LoVo (cell line): ENCODE measurements around the gene TEF.
A peak's percentile ranks its signal among the peaks of the same experiment; 100 is the strongest.

Experiments
- DNase-seq: peaks from one replicate; pipeline ENCODE4 v3.0.0-alpha.2; 2016; ENCODE audit warnings: low spot score

TEF gene

GRCh38 chr22:41354979-41355378, 26.8 kb upstream of the TEF start:
- no peak for DNase-seq

DNA sequence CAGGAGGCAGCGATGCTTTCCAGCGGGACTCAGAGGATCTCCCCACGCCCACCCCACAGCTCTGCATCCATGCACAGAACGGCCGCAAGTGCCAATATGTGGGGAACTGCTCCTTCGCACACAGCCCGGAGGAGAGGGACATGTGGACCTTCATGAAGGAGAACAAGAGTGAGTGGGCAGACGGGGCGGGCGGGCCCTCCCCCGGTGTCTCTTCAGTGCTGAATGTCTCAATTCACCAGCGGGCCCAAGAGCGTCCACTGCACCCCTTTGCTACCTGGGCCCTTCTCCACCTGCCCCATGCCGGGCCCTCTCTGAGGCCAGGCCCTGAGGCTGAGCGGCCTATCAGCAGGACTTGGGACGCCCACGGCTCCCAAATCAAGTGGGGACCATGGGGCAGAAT, 25.8 kb upstream of the TEF start:
- DNase-seq = no peak

GRCh38 chr22:41356430-41357028, 25.2 kb upstream of the TEF start:
- no peak for DNase-seq

GRCh38 chr22:41357191-41357590, 24.6 kb upstream of the TEF start:
- no peak for DNase-seq

DNA sequence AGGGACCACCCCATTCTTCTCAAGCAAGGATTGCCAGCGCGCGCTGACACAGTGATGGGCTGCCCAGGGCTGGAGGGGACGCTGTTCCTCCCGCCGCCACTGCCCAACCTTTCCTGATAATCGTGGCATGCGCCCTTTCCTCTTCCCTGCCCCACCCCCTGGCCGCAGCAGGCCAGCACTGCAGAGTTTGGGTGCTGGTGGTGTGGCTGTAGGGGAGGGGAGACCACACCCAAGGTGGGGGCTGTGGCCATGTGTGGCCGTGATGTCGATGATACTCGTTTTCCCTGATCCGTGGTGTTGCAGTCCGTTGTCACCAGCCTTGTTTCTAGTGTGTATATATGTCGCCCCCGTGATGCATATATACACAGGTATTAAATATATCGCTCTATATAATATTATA, 22.8 kb upstream of the TEF start:
- DNase-seq = no peak

GRCh38 chr22:41359376-41359775, 22.4 kb upstream of the TEF start:
- DNase-seq = no peak

DNA sequence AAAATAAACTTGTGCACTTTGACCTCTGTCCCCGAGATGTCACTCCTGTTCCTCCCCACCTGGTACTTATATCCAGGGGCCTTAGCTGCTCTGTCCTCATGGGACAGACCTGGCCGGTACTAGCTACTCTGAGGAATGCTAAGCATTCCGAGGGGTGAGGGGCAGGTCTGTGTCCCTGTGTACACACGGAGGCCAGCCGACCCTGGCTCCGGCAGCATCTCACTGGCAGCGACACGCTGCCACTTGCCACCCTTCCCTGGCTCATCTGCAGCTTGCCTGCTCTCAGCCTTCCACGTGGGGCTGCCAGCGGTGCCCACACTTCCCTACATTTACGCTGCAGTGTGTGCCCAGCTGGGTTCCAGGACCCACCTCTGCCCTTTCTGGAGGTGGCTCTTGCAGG, 21.6 kb upstream of the TEF start:
- no peak for DNase-seq

GRCh38 chr22:41361716-41362310, 19.9 kb upstream of the TEF start:
- no peak for DNase-seq

DNA sequence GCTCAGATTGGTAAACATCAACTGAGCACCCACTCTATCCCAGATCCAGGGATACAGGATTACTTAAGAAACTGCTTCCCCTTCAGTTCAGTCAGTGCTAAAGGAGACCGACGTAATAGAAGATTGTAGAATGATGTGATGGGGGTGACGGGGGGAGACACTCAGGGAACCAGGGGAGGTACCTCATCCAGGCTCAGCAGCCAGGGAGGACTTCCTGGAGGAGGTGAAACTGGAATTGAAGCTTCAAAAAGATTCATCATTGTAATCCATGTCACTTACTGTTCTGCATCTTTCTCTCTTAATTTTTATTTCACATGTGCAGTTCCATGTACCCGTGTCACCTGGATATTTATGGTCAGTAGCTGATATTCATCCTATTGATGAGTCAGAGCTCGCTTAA, 19.1 kb upstream of the TEF start:
- no peak for DNase-seq

DNA sequence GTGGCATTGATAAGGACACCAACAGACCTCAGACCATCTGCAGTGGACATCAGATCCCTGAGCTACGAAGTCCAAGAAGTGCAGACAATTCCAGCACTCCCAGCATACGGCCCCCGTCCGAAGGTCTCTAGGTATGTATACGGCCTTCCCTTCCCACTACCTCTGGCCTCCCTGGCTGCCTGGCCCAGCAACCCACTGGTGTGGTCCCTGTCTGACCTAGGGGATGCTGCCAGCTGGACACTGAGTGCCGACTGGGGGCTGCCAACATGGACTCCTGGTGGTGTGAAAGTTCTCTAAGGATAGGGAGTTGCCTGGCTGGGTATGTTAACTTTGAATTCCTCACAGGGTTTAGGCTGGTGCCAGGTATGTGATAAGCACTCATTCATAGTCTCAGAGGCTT, 17.5 kb upstream of the TEF start:
- no peak for DNase-seq

- DNase-seq = no peak
These were observed 16.8 kb upstream of the TEF start for GRCh38 chr22:41364955-41365354.

DNA sequence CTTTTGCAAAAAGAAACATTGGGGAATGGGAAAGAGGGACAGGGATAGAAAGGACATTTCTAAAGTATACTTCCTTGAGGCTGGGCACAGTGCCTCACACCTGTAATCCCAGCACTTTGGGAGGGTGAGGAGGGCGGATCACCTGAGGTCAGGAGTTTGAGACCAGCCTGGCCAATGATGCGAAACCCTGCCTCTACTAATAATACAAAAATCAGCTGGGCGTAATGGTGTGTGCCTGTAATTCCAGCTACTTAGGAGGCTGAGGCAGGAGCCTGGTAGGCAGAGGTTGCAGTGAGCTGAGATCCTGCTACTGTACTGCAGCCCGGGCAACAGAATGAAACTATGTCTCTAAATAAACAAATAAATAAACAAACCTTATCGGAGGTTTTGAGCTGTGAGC, 16.3 kb upstream of the TEF start:
- DNase-seq = no peak

- no peak for DNase-seq
These were observed 15.3 kb upstream of the TEF start for GRCh38 chr22:41366323-41367029.

- DNase-seq = peak; percentile 90
These were observed 14.6 kb upstream of the TEF start for GRCh38 chr22:41367039-41367679.

DNA sequence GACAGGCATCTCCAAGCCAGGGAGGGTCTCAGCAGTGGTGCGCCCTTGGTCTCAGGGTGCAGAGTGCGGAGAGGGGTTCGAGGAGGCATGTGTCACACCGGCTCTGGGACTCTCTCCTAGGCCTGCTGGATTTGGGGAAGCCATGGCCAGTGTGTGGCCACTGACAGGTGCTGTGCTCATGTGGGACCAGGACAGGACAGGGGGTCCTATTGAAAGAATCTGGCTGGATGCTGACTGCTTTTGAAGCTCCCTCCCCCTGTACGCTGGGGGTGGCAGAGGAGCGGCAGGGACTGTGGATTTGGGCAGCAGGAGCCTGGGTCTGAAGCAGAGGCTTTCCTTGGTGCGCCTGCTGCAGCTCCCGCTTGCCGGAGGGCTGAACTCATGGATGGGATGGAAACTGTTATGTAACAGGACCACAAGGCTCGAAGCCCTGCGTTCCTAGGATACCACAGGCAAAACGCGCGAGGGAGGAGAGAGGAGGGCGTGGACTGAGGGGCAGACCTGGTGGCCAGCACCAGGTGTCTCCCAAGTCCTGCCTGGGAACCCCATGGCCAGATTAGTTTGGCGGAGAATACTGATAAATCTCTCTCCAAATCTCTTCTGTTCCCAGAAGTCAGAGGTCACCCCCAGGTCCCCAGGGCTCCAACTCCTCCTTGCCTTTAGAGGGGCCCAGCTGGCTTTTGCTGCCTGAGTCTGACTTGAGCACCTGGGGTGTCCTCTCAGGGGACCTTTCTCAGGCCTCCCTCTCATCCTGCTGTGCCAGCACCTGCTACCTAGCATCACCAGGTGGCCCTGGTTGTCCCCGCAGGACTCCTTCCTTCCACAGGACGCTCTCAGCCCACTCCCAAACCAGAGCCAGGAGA, 13.8 kb upstream of the TEF start:
- no peak for DNase-seq

GRCh38 chr22:41368543-41369423, 13.0 kb upstream of the TEF start:
- DNase-seq = no peak

DNA sequence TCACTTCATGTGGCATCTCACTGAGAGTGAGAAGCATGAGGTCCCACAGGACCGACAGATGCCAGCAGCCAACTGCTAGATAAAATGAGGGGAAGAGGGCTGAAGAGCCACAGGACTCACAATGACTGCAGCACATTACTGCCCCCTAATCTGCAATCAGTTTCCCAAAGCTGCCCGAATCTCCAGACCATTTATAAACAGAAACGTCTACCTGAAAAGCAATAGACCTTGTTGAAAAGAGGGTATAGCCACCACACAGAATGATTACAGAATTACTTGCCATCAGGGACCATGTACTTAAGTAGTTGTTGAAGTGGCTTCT, 12.4 kb upstream of the TEF start:
- no peak for DNase-seq

DNA sequence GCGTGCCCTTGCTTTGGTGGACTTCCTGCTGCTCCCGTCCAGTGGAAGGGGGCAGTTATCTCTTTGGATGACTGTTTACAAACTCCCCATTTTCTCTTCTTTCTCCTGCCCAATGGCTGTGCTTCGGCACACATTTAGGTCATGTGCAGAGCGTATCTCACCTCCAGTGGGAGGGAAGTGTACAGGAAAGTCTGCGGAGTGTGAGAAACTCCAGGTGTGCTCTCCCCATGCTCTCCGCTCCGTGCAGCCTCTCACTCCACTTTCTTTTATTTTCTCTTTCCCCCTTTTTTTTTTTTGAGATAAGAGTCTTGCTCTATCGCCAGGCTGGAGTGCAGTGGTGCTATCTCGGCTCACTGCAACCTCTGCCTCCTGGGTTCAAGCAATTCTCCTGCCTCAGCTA, 11.9 kb upstream of the TEF start:
- DNase-seq = no peak

- DNase-seq = no peak
These were observed 3.9 kb upstream of the TEF start for GRCh38 chr22:41377846-41378245.

DNA sequence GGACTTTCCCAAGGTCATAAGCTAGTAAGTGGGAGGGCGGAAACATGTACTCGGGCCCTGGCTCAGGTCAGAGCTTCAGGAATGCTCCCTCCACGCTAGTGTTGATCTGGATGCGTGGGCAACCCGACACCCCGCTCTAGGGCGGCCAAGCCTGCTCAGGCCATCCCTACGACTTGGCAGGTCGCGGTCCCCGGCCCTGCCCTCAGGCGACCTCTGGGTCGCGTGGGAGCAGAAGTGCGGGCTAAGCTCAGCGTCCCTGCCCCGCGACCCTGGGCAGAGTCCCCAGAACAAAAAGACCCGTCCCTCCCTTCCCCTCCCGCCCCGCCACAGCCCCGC, 781 bp upstream of the TEF start:
- peak; percentile 60 for DNase-seq

DNA sequence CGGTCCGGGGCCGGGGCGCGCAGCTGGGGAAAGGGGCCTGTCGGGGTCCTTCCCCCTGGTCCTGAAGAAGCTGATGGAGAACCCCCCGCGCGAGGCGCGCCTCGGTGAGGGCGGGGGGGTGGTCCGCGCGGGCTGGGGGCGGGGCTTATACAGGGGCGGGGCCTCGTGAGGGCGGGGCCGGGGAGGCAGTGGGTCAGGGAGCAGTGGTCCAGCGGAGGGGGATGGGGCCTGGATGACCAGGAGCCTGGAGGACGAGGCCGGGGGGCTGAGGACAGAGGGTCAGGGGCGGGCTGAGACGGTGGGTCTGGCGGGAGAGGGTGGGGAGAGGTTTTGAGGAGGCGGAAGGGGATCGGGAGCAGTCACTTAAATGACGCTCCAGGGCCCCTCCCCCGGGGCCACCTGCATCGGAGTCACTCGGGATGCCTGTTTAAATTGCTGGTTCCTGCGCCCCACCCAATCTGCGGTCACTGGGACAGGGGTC, 396 bp downstream of the TEF start:
- DNase-seq = peak; percentile 25
